ENCODE results near the gene INPP5D. TPM values are rescaled to one million over a fixed set of nuclear protein-coding genes. Genes with fewer than 3 reads are reported as not detected.
"Not testable (repeated sequence)": the region's sequence is repeated elsewhere in the genome, so short reads cannot be mapped to it uniquely, and the experiment has no call there.

Gene INPP5D
- total RNA-seq, 2 experiments from 2014 or later: 129 to 135 TPM

- H3K9me3 Mint-ChIP-seq: no peaks in the 10 kb centered on the region
- DNase-seq (no peak), ATAC-seq (ENCODE audit: low read depth) (no peak)
- POLR2A ChIA-PET: interaction anchor here (1.2 to 1.4 kb wide), 2 partner anchors 12 to 16 kb away, joined by 3 to 6 read pairs; no protein-coding TSS in a partner anchor
- H3K4me1 Mint-ChIP-seq: peaks cover 37% of the 10 kb centered on the region
- H3K27ac Mint-ChIP-seq: no peak overlapping the region
- H3K36me3 Mint-ChIP-seq: peaks cover 49% of the 10 kb centered on the region
- no peaks in the 10 kb centered on the region for H3K27me3 Mint-ChIP-seq
- H3K4me3 Mint-ChIP-seq: no peak overlapping the region
These were observed 28.8 kb downstream of the INPP5D start for GRCh38 chr2:233088972-233089345.

GRCh38 chr2:233089851-233090250 is 29.7 kb downstream of the INPP5D start:
- no peaks in the 10 kb centered on the region for H3K27me3 Mint-ChIP-seq
- no peak for DNase-seq
- no peak overlapping the region for H3K27ac Mint-ChIP-seq
- POLR2A ChIA-PET: interaction anchor here (1.2 to 1.4 kb wide), 2 partner anchors 11 to 15 kb away, joined by 3 to 6 read pairs; no protein-coding TSS in a partner anchor
- ATAC-seq (ENCODE audit: low read depth): no peak
- no peaks in the 10 kb centered on the region for H3K9me3 Mint-ChIP-seq
- peaks cover 33% of the 10 kb centered on the region for H3K4me1 Mint-ChIP-seq
- peaks cover 46% of the 10 kb centered on the region for H3K36me3 Mint-ChIP-seq
- no peak overlapping the region for H3K4me3 Mint-ChIP-seq

GRCh38 chr2:233090879-233091278 is 30.7 kb downstream of the INPP5D start:
- DNase-seq (no peak), ATAC-seq (ENCODE audit: low read depth) (no peak)
- Mint-ChIP-seq H3K36me3 (peaks cover 42% of the 10 kb centered on the region), H3K9me3 (no peaks in the 10 kb centered on the region), H3K27ac (peak overlapping the region; percentile 43), H3K4me1 (peaks cover 27% of the 10 kb centered on the region), H3K4me3 (no peak overlapping the region), H3K27me3 (no peaks in the 10 kb centered on the region)
- POLR2A ChIA-PET: no interaction called here

- ATAC-seq (ENCODE audit: low read depth): no peak
These were observed 31.6 kb downstream of the INPP5D start for GRCh38 chr2:233091595-233092375.

GRCh38 chr2:233092432-233093165 is 32.5 kb downstream of the INPP5D start:
- no peak for ATAC-seq (ENCODE audit: low read depth)
- no peak overlapping the region for H3K4me3 Mint-ChIP-seq
- POLR2A ChIA-PET: no interaction called here
- H3K36me3 Mint-ChIP-seq: peaks cover 39% of the 10 kb centered on the region
- no peak overlapping the region for H3K27ac Mint-ChIP-seq
- H3K4me1 Mint-ChIP-seq: peaks cover 25% of the 10 kb centered on the region
- no peaks in the 10 kb centered on the region for H3K27me3 Mint-ChIP-seq
- DNase-seq: no peak
- H3K9me3 Mint-ChIP-seq: no peaks in the 10 kb centered on the region

More at GRCh38 chr2:233091595-233092375, 31.6 kb downstream of the INPP5D start:
- POLR2A ChIA-PET: interaction anchor here (1.0 kb wide), 1 partner anchor 11 kb away, joined by 3 read pairs; no protein-coding TSS in a partner anchor
- no peak overlapping the region for H3K27ac Mint-ChIP-seq
- no peaks in the 10 kb centered on the region for H3K9me3 Mint-ChIP-seq
- H3K4me3 Mint-ChIP-seq: no peak overlapping the region
- H3K27me3 Mint-ChIP-seq: no peaks in the 10 kb centered on the region
- no peak for DNase-seq
- H3K4me1 Mint-ChIP-seq: peaks cover 22% of the 10 kb centered on the region
- H3K36me3 Mint-ChIP-seq: peaks cover 39% of the 10 kb centered on the region

GRCh38 chr2:233093166-233093448 is 33.0 kb downstream of the INPP5D start:
- Mint-ChIP-seq H3K4me1 (peaks cover 28% of the 10 kb centered on the region), H3K4me3 (no peak overlapping the region), H3K27me3 (no peaks in the 10 kb centered on the region), H3K9me3 (no peaks in the 10 kb centered on the region), H3K36me3 (peaks cover 36% of the 10 kb centered on the region), H3K27ac (no peak overlapping the region)
- ATAC-seq (ENCODE audit: low read depth) (no peak), DNase-seq (no peak)
- POLR2A ChIA-PET: no interaction called here

- H3K36me3 Mint-ChIP-seq: peaks cover 36% of the 10 kb centered on the region
- H3K9me3 Mint-ChIP-seq: no peaks in the 10 kb centered on the region
- no peak overlapping the region for H3K4me3 Mint-ChIP-seq
- no peaks in the 10 kb centered on the region for H3K27me3 Mint-ChIP-seq
- no peak for DNase-seq
- ATAC-seq (ENCODE audit: low read depth): no peak
- no peak overlapping the region for H3K27ac Mint-ChIP-seq
- POLR2A ChIA-PET: interaction anchor here (0.7 kb wide), 2 partner anchors 11 to 228 kb away, joined by 4 to 5 read pairs; no protein-coding TSS in a partner anchor
- peaks cover 33% of the 10 kb centered on the region for H3K4me1 Mint-ChIP-seq
These were observed 33.6 kb downstream of the INPP5D start for GRCh38 chr2:233093721-233094120.

- Mint-ChIP-seq H3K4me1 (peaks cover 38% of the 10 kb centered on the region), H3K4me3 (no peak overlapping the region), H3K27ac (no peak overlapping the region), H3K27me3 (no peaks in the 10 kb centered on the region), H3K9me3 (no peaks in the 10 kb centered on the region), H3K36me3 (peaks cover 43% of the 10 kb centered on the region)
- no peak for ATAC-seq (ENCODE audit: low read depth)
- no peak for DNase-seq
- POLR2A ChIA-PET: no interaction called here
These were observed 34.5 kb downstream of the INPP5D start for GRCh38 chr2:233094614-233095013.

GRCh38 chr2:233096006-233096405 is 35.9 kb downstream of the INPP5D start:
- Mint-ChIP-seq H3K27ac (no peak overlapping the region), H3K36me3 (peaks cover 47% of the 10 kb centered on the region), H3K9me3 (no peaks in the 10 kb centered on the region), H3K4me1 (peaks cover 47% of the 10 kb centered on the region), H3K27me3 (no peaks in the 10 kb centered on the region), H3K4me3 (no peak overlapping the region)
- ATAC-seq (ENCODE audit: low read depth) (no peak), DNase-seq (no peak)
- POLR2A ChIA-PET: no interaction called here

- H3K4me1 Mint-ChIP-seq: peaks cover 52% of the 10 kb centered on the region
- no peaks in the 10 kb centered on the region for H3K9me3 Mint-ChIP-seq
- no peak for DNase-seq
- no peaks in the 10 kb centered on the region for H3K27me3 Mint-ChIP-seq
- peaks cover 50% of the 10 kb centered on the region for H3K36me3 Mint-ChIP-seq
- no peak overlapping the region for H3K4me3 Mint-ChIP-seq
- no peak for ATAC-seq (ENCODE audit: low read depth)
- no peak overlapping the region for H3K27ac Mint-ChIP-seq
- POLR2A ChIA-PET: interaction anchor here (1.0 kb wide), 1 partner anchor 38 kb away, joined by 3 read pairs; the partner anchor contains the start of gene INPP5D
These were observed 38.5 kb downstream of the INPP5D start for GRCh38 chr2:233098618-233099017.

GRCh38 chr2:233099820-233100191 is 39.7 kb downstream of the INPP5D start:
- peak overlapping the region; percentile 61 for H3K27ac Mint-ChIP-seq
- DNase-seq; H3K4me3 Mint-ChIP-seq; H3K9me3 Mint-ChIP-seq; ATAC-seq (ENCODE audit: low read depth); H3K27me3 Mint-ChIP-seq: not testable (repeated sequence)
- POLR2A ChIA-PET: interaction anchor here (1.4 to 2.7 kb wide), 4 partner anchors 11 to 39 kb away, joined by 4 to 18 read pairs (median 6); partner anchors contain the start of gene INPP5D
- H3K4me1 Mint-ChIP-seq: peaks cover 55% of the 10 kb centered on the region
- peaks cover 51% of the 10 kb centered on the region for H3K36me3 Mint-ChIP-seq

GRCh38 chr2:233100192-233100998 is 40.3 kb downstream of the INPP5D start:
- DNase-seq: peak; percentile 54
- Mint-ChIP-seq H3K9me3 (no peaks in the 10 kb centered on the region), H3K4me3 (peak overlapping the region; percentile 49), H3K27me3 (no peaks in the 10 kb centered on the region), H3K36me3 (peaks cover 53% of the 10 kb centered on the region), H3K4me1 (peaks cover 52% of the 10 kb centered on the region), H3K27ac (peak overlapping the region; percentile 61)
- ATAC-seq (ENCODE audit: low read depth): peak; percentile 77
- POLR2A ChIA-PET: interaction anchor here (0.7 to 2.7 kb wide), 6 partner anchors 11 to 140 kb away, joined by 3 to 18 read pairs (median 5); partner anchors contain the start of gene INPP5D

- peak overlapping the region; percentile 49 for H3K4me3 Mint-ChIP-seq
- H3K27me3 Mint-ChIP-seq: no peaks in the 10 kb centered on the region
- H3K27ac Mint-ChIP-seq: peak overlapping the region; percentile 61
- peaks cover 54% of the 10 kb centered on the region for H3K4me1 Mint-ChIP-seq
- DNase-seq: no peak
- POLR2A ChIA-PET: interaction anchor here (0.7 to 2.7 kb wide), 5 partner anchors 12 to 140 kb away, joined by 3 to 18 read pairs (median 4); partner anchors contain the start of gene INPP5D
- no peaks in the 10 kb centered on the region for H3K9me3 Mint-ChIP-seq
- peaks cover 59% of the 10 kb centered on the region for H3K36me3 Mint-ChIP-seq
- ATAC-seq (ENCODE audit: low read depth): no peak
These were observed 41.0 kb downstream of the INPP5D start for GRCh38 chr2:233101141-233101540.
